ENCODE results near the gene KRTAP10-10.

- no peak for TF ChIP-seq CTCF (IDR thresholded peaks at IDR 0.05)
- no peak for TF ChIP-seq POLR2A (IDR thresholded peaks at IDR 0.05)
These were observed 39.1 kb upstream of the KRTAP10-10 start for GRCh38 chr21:44598061-44598460.

Data from tibial nerve (tissue), 3 donors.